ENCODE data around the gene KIF11. TPM values are rescaled to one million over a fixed set of nuclear protein-coding genes. Genes with fewer than 3 reads are reported as not detected.
A peak's percentile ranks its signal among the peaks of the same experiment; 100 is the strongest.
"Not testable (repeated sequence)": the region's sequence is repeated elsewhere in the genome, so short reads cannot be mapped to it uniquely, and the experiment has no call there.

Gene KIF11
- total and polyA plus RNA-seq, 2 experiments from 2014 or later = 26.1 to 56.7 TPM

DNA sequence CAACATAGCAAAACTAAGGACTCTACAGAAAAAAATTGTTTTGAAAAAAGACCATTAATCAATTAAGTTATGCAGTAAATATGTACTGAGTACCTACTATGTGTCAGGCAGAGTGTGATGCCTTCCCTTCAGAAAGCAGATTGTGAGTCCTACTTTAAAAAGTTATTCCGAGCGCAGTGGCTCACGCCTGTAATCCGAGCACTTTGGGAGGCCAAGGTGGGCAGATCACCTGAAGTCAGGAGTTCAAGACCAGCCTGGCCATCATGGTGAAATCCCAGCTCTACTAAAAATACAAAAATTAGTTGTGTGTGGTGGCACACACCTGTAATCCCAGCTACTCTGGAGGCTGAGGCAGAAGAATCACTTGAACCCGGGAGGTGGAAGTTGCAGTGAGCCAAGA is 23.3 kb upstream of the KIF11 start:
- Mint-ChIP-seq H3K4me1 (peaks cover 25% of the 10 kb centered on the region), H3K36me3 (ENCODE audit: low read depth) (peaks cover 23% of the 10 kb centered on the region)
- H3K27me3 ChIP-seq (ENCODE audit: insufficient read depth); H3K4me2 ChIP-seq; H2AFZ ChIP-seq; H3K9me3 Mint-ChIP-seq; H3K36me3 ChIP-seq (ENCODE audit: insufficient read depth); H3K27me3 Mint-ChIP-seq (ENCODE audit: insufficient read depth, low read depth, poor library complexity); H3K4me3 ChIP-seq; H3K4me3 Mint-ChIP-seq; H3K27ac Mint-ChIP-seq; ATAC-seq; H3K27ac ChIP-seq (ENCODE audit: low read depth); H3K9me2 ChIP-seq (ENCODE audit: insufficient read depth); DNase-seq (ENCODE audit: low spot score); H3F3A ChIP-seq (replicated peaks; ENCODE audit: low read depth): not testable (repeated sequence)
- Histone ChIP-seq H3K4me1 (ENCODE audit: insufficient read depth) (peaks cover 18% of the 10 kb centered on the region), H3K79me2 (replicated peaks; ENCODE audit: insufficient read depth) (peaks cover 84% of the 10 kb centered on the region), H4K20me1 (replicated peaks; ENCODE audit: insufficient read depth) (peaks cover 29% of the 10 kb centered on the region)

DNA sequence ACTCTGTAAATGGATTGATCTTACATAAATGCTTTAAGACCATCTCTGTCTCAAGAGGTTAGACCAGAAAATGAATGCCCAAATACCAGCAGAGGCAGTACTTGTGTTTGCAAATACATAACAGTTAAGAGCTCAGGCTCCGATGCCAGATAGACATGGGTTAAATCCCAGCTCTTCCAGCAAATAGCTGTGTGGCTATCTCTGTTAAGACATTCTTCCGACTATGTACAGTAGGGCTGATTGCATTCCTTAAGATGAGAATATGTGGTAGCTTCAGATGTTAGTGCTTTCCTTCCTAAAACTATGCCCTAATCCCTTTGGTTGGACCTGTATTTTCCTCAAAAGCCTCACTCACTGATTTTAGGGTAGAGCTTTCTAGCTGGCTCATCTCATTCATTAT is 21.3 kb upstream of the KIF11 start:
- Mint-ChIP-seq H3K4me3 (peak overlapping the region; percentile 71; the same call in 2 of the 3 replicates), H3K27ac (no peak overlapping the region), H3K9me3 (no peaks in the 10 kb centered on the region), H3K36me3 (ENCODE audit: low read depth) (peaks cover 11% of the 10 kb centered on the region; the same call in 1 of the 3 replicates), H3K27me3 (ENCODE audit: insufficient read depth, low read depth, poor library complexity) (peaks cover 4% of the 10 kb centered on the region), H3K4me1 (peaks cover 34% of the 10 kb centered on the region)
- Histone ChIP-seq H3K9me2 (ENCODE audit: insufficient read depth) (no peaks in the 10 kb centered on the region), H3K4me1 (ENCODE audit: insufficient read depth) (peaks cover 27% of the 10 kb centered on the region), H3F3A (replicated peaks; ENCODE audit: low read depth) (peaks cover 7% of the 10 kb centered on the region; the same call in 1 of the 2 replicates), H2AFZ (no peak overlapping the region), H3K27me3 (ENCODE audit: insufficient read depth) (peaks cover 9% of the 10 kb centered on the region), H3K4me2 (peak overlapping the region; percentile 75), H3K27ac (ENCODE audit: low read depth) (no peak overlapping the region), H3K79me2 (replicated peaks; ENCODE audit: insufficient read depth) (peaks cover 66% of the 10 kb centered on the region), H3K36me3 (ENCODE audit: insufficient read depth) (no peaks in the 10 kb centered on the region), H3K4me3 (peak overlapping the region; percentile 94), H4K20me1 (replicated peaks; ENCODE audit: insufficient read depth) (peaks cover 25% of the 10 kb centered on the region)
- ATAC-seq (no peak), DNase-seq (ENCODE audit: low spot score) (no peak)
- TF ChIP-seq EZH2phosphoT487 (IDR thresholded peaks at IDR 0.05; ENCODE audit: unreplicated experiment) (no peak), JUNB (IDR thresholded peaks at IDR 0.05; ENCODE audit: unreplicated experiment) (no peak), ZNF114 (CRISPR knock-in tag; IDR thresholded peaks at IDR 0.05) (no peak)
- TF ChIP-seq, protein P1, sequence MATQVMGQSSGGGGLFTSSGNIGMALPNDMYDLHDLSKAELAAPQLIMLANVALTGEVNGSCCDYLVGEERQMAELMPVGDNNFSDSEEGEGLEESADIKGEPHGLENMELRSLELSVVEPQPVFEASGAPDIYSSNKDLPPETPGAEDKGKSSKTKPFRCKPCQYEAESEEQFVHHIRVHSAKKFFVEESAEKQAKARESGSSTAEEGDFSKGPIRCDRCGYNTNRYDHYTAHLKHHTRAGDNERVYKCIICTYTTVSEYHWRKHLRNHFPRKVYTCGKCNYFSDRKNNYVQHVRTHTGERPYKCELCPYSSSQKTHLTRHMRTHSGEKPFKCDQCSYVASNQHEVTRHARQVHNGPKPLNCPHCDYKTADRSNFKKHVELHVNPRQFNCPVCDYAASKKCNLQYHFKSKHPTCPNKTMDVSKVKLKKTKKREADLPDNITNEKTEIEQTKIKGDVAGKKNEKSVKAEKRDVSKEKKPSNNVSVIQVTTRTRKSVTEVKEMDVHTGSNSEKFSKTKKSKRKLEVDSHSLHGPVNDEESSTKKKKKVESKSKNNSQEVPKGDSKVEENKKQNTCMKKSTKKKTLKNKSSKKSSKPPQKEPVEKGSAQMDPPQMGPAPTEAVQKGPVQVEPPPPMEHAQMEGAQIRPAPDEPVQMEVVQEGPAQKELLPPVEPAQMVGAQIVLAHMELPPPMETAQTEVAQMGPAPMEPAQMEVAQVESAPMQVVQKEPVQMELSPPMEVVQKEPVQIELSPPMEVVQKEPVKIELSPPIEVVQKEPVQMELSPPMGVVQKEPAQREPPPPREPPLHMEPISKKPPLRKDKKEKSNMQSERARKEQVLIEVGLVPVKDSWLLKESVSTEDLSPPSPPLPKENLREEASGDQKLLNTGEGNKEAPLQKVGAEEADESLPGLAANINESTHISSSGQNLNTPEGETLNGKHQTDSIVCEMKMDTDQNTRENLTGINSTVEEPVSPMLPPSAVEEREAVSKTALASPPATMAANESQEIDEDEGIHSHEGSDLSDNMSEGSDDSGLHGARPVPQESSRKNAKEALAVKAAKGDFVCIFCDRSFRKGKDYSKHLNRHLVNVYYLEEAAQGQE (IDR thresholded peaks at IDR 0.05; ENCODE audit: unreplicated experiment) = no peak

DNA sequence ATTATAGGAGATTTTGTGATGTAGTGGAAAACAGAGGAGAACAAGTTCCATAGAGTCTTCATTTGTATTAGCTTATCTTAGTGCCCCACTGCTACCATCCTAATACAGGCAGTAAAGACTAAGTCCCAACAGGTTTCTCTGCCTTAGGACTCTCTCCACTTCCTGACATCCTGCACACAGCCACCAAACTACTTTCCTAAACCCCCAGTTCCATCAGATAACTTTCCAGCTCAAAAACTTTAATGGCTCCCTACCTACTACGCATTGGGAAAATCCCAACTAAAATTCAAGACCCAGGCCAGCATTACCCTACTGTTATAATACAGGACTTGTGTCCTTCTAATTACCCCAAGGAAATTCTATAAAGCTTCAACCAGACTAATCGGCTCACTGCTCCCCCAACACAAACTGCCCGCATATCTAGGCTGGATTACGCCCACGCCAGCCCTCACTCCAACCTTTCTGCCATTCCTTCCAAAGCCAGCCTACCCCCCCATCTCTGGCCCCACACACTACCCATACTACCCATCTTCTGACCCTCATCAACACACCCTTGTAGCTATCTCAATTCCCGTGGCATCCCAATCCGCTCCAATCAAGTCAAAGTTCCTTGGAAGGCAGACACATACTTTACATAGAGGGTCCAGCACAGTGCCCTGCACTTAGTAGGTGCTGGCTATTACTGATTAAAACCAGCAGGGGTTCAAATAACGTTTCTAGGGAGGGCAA is 20.4 kb upstream of the KIF11 start:
- no peaks in the 10 kb centered on the region for H3K9me3 Mint-ChIP-seq
- no peak for ATAC-seq
- peak overlapping the region; percentile 85 for H2AFZ ChIP-seq
- peaks cover 7% of the 10 kb centered on the region; the same call in 1 of the 2 replicates for H3F3A ChIP-seq (replicated peaks; ENCODE audit: low read depth)
- H3K4me1 Mint-ChIP-seq = peaks cover 30% of the 10 kb centered on the region
- H3K4me3 ChIP-seq = peak overlapping the region; percentile 94
- H3K27ac Mint-ChIP-seq = no peak overlapping the region; the same call in 1 of the 2 replicates
- peaks cover 4% of the 10 kb centered on the region for H3K27me3 Mint-ChIP-seq (ENCODE audit: insufficient read depth, low read depth, poor library complexity)
- H3K79me2 ChIP-seq (replicated peaks; ENCODE audit: insufficient read depth) = peaks cover 57% of the 10 kb centered on the region
- H3K27ac ChIP-seq (ENCODE audit: low read depth) = no peak overlapping the region
- peak overlapping the region; percentile 75 for H3K4me2 ChIP-seq
- H3K4me1 ChIP-seq (ENCODE audit: insufficient read depth) = peaks cover 27% of the 10 kb centered on the region
- peaks cover 21% of the 10 kb centered on the region for H4K20me1 ChIP-seq (replicated peaks; ENCODE audit: insufficient read depth)
- H3K4me3 Mint-ChIP-seq = peak overlapping the region; percentile 71
- H3K36me3 Mint-ChIP-seq (ENCODE audit: low read depth) = peaks cover 11% of the 10 kb centered on the region; the same call in 1 of the 3 replicates
- no peaks in the 10 kb centered on the region for H3K36me3 ChIP-seq (ENCODE audit: insufficient read depth)
- no peak for DNase-seq (ENCODE audit: low spot score)
- H3K27me3 ChIP-seq (ENCODE audit: insufficient read depth) = peaks cover 9% of the 10 kb centered on the region
- H3K9me2 ChIP-seq (ENCODE audit: insufficient read depth) = no peaks in the 10 kb centered on the region
- no peak for TF ChIP-seq POLR2AphosphoS5 (IDR thresholded peaks at IDR 0.05; ENCODE audit: low read depth)
- no peak for TF ChIP-seq EZH2phosphoT487 (IDR thresholded peaks at IDR 0.05; ENCODE audit: unreplicated experiment)
- no peak for TF ChIP-seq NANOG (IDR thresholded peaks at IDR 0.05; ENCODE audit: borderline replicate concordance)
- TF ChIP-seq, protein P2, sequence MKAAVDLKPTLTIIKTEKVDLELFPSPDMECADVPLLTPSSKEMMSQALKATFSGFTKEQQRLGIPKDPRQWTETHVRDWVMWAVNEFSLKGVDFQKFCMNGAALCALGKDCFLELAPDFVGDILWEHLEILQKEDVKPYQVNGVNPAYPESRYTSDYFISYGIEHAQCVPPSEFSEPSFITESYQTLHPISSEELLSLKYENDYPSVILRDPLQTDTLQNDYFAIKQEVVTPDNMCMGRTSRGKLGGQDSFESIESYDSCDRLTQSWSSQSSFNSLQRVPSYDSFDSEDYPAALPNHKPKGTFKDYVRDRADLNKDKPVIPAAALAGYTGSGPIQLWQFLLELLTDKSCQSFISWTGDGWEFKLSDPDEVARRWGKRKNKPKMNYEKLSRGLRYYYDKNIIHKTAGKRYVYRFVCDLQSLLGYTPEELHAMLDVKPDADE (IDR thresholded peaks at IDR 0.05) = no peak
- no peak for TF ChIP-seq CREB1 (CRISPR knock-in tag; IDR thresholded peaks at IDR 0.05; ENCODE audit: low read depth)
- no peak for TF ChIP-seq ZNF331 (CRISPR knock-in tag; IDR thresholded peaks at IDR 0.05; ENCODE audit: low read depth)
- no peak for TF ChIP-seq STAT1 (IDR thresholded peaks at IDR 0.05; ENCODE audit: unreplicated experiment)
- TF ChIP-seq, protein P1 (IDR thresholded peaks at IDR 0.05; ENCODE audit: unreplicated experiment) = no peak
- no peak for TF ChIP-seq JUNB (IDR thresholded peaks at IDR 0.05; ENCODE audit: unreplicated experiment)

All from GM23338 (cell line).